ENCODE results near the gene TATDN3. TPM values are rescaled to one million over a fixed set of nuclear protein-coding genes. Genes with fewer than 3 reads are reported as not detected.

The TATDN3 gene
- total RNA-seq, 1 experiment from 2014 or later, result 16.3 TPM

GRCh38 chr1:212860713-212861581, 69.3 kb downstream of the TATDN3 start:
- BruUV-seq (replicated peaks), result no TSS peak

More at GRCh38 chr1:212860713-212861581, 69.3 kb downstream of the TATDN3 start:
- H3K79me2 ChIP-seq (ENCODE audit: insufficient read depth, low read length), result peaks cover 63% of the 10 kb centered on the region
- H3K9ac ChIP-seq (ENCODE audit: low read length), result no peak overlapping the region
- RAD21 ChIA-PET (ENCODE audit: low non-redundant PET in 1 of 2, low total read pairs in 2 of 2, uncharacterized antibody in 2 of 2, unreplicated experiment in 2 of 2), result no interaction called here
- no peaks in the 10 kb centered on the region for H3K9me2 ChIP-seq (ENCODE audit: insufficient read depth)
- H3K4me2 ChIP-seq (ENCODE audit: low read length), result no peak overlapping the region
- peaks cover 13 to 19% of the 10 kb centered on the region in 2 experiments for H3K4me1 ChIP-seq (ENCODE audit: control insufficient read depth in 1 of 2, insufficient read depth in 2 of 2, low read length in 2 of 2)
- no peak overlapping the region for H3K4me3 ChIP-seq (replicated peaks in 1 of 2; ENCODE audit: low read depth in 1 of 2, low read length in 2 of 2)
- CTCF ChIA-PET, result no interaction called here
- H3K9me3 ChIP-seq (ENCODE audit: control insufficient read depth in 1 of 2, insufficient read depth in 1 of 2, low read depth in 1 of 2, low read length in 2 of 2), result no peaks in the 10 kb centered on the region
- H3K36me3 ChIP-seq (ENCODE audit: control insufficient read depth in 1 of 2, insufficient read depth in 2 of 2, low read length in 2 of 2), result peaks cover 7 to 17% of the 10 kb centered on the region in 2 experiments; a peak in 3 of 4 replicates
- POLR2A ChIA-PET, result no interaction called here
- DNase-seq (ENCODE audit: low read depth, low spot score), result no peak
- H3K27ac ChIP-seq (ENCODE audit: low read depth, low read length), result no peak overlapping the region
- no peaks in the 10 kb centered on the region for H4K20me1 ChIP-seq (ENCODE audit: insufficient read depth)
- no peak for TF ChIP-seq EZH2 (IDR thresholded peaks at IDR 0.05)
- TF ChIP-seq REST (IDR thresholded peaks at IDR 0.05; ENCODE audit: low read depth), result no peak
- no peak for TF ChIP-seq MAX (IDR thresholded peaks at IDR 0.05)
- TF ChIP-seq RAD21 (IDR thresholded peaks at IDR 0.05; ENCODE audit: low read depth), result no peak
- TF ChIP-seq FOSL1 (IDR thresholded peaks at IDR 0.05; ENCODE audit: low read depth), result no peak
- TF ChIP-seq SIN3A (IDR thresholded peaks at IDR 0.05; ENCODE audit: low read depth), result no peak
- TF ChIP-seq CBX3 (IDR thresholded peaks at IDR 0.05; ENCODE audit: low read depth), result no peak
- no peak for TF ChIP-seq CEBPB (IDR thresholded peaks at IDR 0.05; ENCODE audit: low read depth)
- no peak overlapping the region for H2AFZ ChIP-seq (ENCODE audit: low read depth, low read length, poor library complexity, severe bottlenecking)
- H3K27me3 ChIP-seq (ENCODE audit: insufficient read depth, low read length), result no peaks in the 10 kb centered on the region
- ATAC-seq, result no peak
- intact Hi-C loops (cut with micrococcal nuclease), result no loop called here
